Heart left ventricle (tissue), 16 donors: ENCODE results near the gene EHF. TPM values are rescaled to one million over a fixed set of nuclear protein-coding genes. Genes with fewer than 3 reads are reported as not detected.

Experiments
- ATAC-seq, 4 donors: fragments of 200-7000 bp; cut with Tn5 transposase; one replicate each; pipeline ENCODE4 v1.9.1; 2020 to 2022; ENCODE audit warnings: moderate library complexity in 4 of 4, mild to moderate bottlenecking in 3 of 4, moderate number of reproducible peaks in 1 of 4
- DNase-seq, 5 donors: peaks; one replicate each; pipeline ENCODE4 v3.0.0-alpha.2; 2020
- H3K27ac ChIP-seq, 12 donors: fragments of 200-600 bp; sonication (generic) in 4 of 12; one replicate each; pipeline versions ENCODE4 v1.5.0 to v1.8.0; 2016 to 2022; ENCODE audit warnings: mild to moderate bottlenecking in 2 of 12
- H3K27me3 ChIP-seq, 9 donors: fragments of 200-600 bp; sonication (generic) in 2 of 9; one replicate each; pipeline versions ENCODE4 v1.5.1 to v1.8.0; 2016 to 2022; ENCODE audit warnings: mild to moderate bottlenecking in 3 of 9
- H3K36me3 ChIP-seq, 9 donors: fragments of 200-600 bp; sonication (generic) in 2 of 9; one replicate each; pipeline versions ENCODE4 v1.5.0 to v1.8.0; 2018 to 2022; ENCODE audit warnings: mild to moderate bottlenecking in 2 of 9
- H3K4me1 ChIP-seq, 12 donors: fragments of 200-600 bp; sonication (generic) in 4 of 12; one replicate each; pipeline versions ENCODE4 v1.5.0 to v1.8.0; 2016 to 2022; ENCODE audit warnings: mild to moderate bottlenecking in 3 of 12
- H3K4me3 ChIP-seq, 12 donors: fragments of 200-600 bp; sonication (generic) in 4 of 12; one replicate each; pipeline versions ENCODE4 v1.5.0 to v1.8.0; 2017 to 2022; ENCODE audit warnings: mild to moderate bottlenecking in 9 of 12, moderate library complexity in 4 of 12
- H3K9me3 ChIP-seq, 12 donors: fragments of 200-600 bp; sonication (generic) in 4 of 12; one replicate each; pipeline versions ENCODE4 v1.5.0 to v1.8.0; 2016 to 2022; ENCODE audit warnings: mild to moderate bottlenecking in 1 of 12
- POLR2A ChIP-seq, 2 donors: fragments of 450-650 bp; IDR thresholded peaks; one replicate each; pipeline ENCODE4 v1.6.1; 2017; ENCODE audit warnings: antibody characterized with exemption in 2 of 2, mild to moderate bottlenecking in 2 of 2, moderate library complexity in 2 of 2
- WGBS, 4 donors: extraction: QIAGEN DNeasy Blood & Tissue Kit in 2 of 4; methylation state at CpG; one replicate each; pipeline versions ENCODE4 v1.1.5 to v1.1.7; 2013 to 2018; 5-methylcytosine and 5-hydroxymethylcytosine counted together
- intact Hi-C, 10 donors: fragments of 100-400 bp; cut with DNase I; formaldehyde crosslinking; loops; one replicate each; pipeline versions ENCODE4 v1.11.1 to v1.14.2; 2022
- polyA plus RNA-seq, 2 donors: library from polyadenylated mRNA; stranded (reverse); fragments of 200-250 nt; gene quantifications; one replicate each; pipeline ENCODE4 v1.2.3, GENCODE V29; 2013
- total RNA-seq, 9 donors: library from RNA; depleted of rRNA in 2 of 9; stranded (reverse); fragments of >200 nt in 2 of 9; fragmentation: NEBNext Ultra II Directional in 3 of 9; extraction: Animal tissue kit (Norgen Biotek cat#: 25700) in 3 of 9; gene quantifications; one replicate each; pipeline versions ENCODE4 v1.1.0 to v1.2.4, GENCODE V29; 2016 to 2023
- TF ChIP-seq, protein P1 (sequence below), 12 donors: fragments of 200-600 bp; sonication (generic) in 4 of 12; IDR thresholded peaks; one replicate each; pipeline versions ENCODE4 v1.5.0 to v1.8.0; 2018 to 2022; ENCODE audit warnings: antibody characterized with exemption in 12 of 12, mild to moderate bottlenecking in 5 of 12
- donor health status: ischemic (EF 13 %, LVEDD 7.1; RV severe dilation, severe dysfunction).
- donor health status: healthy with polysubstance abuse.
- donor health status: DM: no; HTN: yes; CAD: no.
- donor health status: DM: no; HTN: no; CAD: no.
- donor health status: ischemic (EF 25% LVEDD 6.9; RV normal size, moderate dysfunction).
- donor health status: ischemic (EF 25% LVEDD 5.7; RV mildly dilated, moderate dysfunction).
- donor health status: healthy.
- donor health status: DM: yes; HTN: yes; CAD: no.
- donor health status: ischemic (EF 35%, LVEDD 5.7; RV mildly dilated, moderate dysfunction).
- donor health status: nonischemic (EF 11% LVEDD 7.7; RV severe dilation, severe dysfunction).
- donor health status: DM: yes; HTN: yes; CAD: no.
- donor health status: PGD.
- donor health status: ischemic (EF 29% LVEDD 5.4; RV normal size, mild dysfunction).
- donor health status: nonischemic (EF 23%, LVEDD 6.1; RV moderate dilation, normal function).

EHF gene
- total and polyA plus RNA-seq, 11 donors = 0.19 to 1.9 (median 0.67) TPM

DNA sequence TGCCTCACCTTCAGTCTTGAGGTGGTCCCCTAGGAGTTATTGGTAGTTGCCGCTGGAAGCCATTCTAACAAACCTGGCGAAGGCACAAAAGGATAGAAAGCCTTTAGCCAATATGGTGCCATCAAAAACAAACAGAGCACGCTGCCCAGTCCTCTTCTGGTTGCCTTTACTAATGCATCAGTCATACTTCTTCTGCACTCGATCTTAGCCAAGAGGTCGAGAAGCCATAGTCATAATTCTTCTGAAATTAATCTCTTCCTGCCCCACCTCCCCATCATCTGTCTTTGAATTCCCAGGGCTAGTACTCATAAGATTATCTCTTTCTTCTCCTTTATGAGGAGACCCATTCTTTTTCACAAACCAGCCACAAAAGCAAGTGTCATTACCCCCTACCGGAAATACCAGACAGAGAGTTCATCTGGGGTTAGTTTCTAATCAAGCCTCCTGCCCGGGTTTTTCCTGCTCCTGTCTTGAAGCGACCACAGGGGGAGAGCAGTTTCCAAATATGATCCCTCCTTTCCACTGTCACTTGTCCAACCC, 21.4 kb upstream of the EHF start:
- DNase-seq (no peak), ATAC-seq (peak in 1 of 4 donors; percentile 24)
- H3K9me3 ChIP-seq = peaks cover 0 to 7% (median 0%) of the 10 kb centered on the region in 12 donors
- intact Hi-C loops = no loop called here
- no peak overlapping the region for H3K27ac ChIP-seq
- no peaks in the 10 kb centered on the region for H3K27me3 ChIP-seq
- no peak overlapping the region for H3K4me3 ChIP-seq
- no peaks in the 10 kb centered on the region for H3K36me3 ChIP-seq
- H3K4me1 ChIP-seq = peaks cover 0 to 26% (median 8%) of the 10 kb centered on the region in 12 donors
- TF ChIP-seq POLR2A (IDR thresholded peaks at IDR 0.05) = no peak
- TF ChIP-seq, protein P1, sequence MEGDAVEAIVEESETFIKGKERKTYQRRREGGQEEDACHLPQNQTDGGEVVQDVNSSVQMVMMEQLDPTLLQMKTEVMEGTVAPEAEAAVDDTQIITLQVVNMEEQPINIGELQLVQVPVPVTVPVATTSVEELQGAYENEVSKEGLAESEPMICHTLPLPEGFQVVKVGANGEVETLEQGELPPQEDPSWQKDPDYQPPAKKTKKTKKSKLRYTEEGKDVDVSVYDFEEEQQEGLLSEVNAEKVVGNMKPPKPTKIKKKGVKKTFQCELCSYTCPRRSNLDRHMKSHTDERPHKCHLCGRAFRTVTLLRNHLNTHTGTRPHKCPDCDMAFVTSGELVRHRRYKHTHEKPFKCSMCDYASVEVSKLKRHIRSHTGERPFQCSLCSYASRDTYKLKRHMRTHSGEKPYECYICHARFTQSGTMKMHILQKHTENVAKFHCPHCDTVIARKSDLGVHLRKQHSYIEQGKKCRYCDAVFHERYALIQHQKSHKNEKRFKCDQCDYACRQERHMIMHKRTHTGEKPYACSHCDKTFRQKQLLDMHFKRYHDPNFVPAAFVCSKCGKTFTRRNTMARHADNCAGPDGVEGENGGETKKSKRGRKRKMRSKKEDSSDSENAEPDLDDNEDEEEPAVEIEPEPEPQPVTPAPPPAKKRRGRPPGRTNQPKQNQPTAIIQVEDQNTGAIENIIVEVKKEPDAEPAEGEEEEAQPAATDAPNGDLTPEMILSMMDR (IDR thresholded peaks at IDR 0.05) = no peak
- 43 to 66% (median 52%) methylated on average over 8 of the region's 8 CpGs for WGBS, 4 donors

DNA sequence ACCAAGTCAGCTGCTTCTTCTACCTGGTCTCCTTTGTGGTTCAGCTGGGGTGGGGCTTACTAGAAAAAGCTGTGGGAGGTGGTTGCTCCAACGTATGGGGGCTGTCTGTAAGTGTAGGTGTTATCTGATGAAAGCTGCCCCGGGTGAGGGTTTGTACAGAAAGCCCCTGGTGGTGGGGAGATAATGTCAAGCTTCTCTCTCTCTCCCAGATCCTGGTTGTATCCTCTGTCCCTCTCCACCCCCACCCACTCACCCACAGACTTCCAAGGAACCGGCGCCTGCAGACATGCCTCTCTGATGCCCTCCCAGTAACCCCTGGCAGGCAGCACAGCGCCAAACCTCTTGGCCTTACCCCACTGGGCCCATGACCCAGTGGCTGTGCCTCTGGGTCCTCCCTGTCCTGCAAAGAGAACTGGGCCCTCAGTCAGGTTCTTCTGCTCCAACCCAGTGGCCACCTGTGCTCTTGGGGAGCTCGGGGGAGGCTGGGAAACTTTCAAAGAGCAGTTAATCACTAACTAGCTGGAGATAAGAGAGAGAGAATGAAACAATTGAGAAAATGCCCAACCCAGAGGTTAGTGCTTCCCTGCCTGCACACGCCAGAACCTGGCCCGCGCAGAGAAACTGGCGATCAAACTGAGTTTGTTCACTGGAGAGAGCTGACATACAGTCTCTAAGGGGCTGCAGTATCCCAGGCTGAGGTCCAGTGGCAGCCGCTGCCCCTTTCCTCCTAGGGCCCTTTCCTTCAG, 20.4 kb upstream of the EHF start:
- Histone ChIP-seq H3K36me3 (no peaks in the 10 kb centered on the region), H3K4me1 (peaks cover 0 to 26% (median 8%) of the 10 kb centered on the region in 12 donors), H3K9me3 (peaks cover 0 to 7% (median 0%) of the 10 kb centered on the region in 12 donors), H3K4me3 (no peak overlapping the region), H3K27ac (peak overlapping the region in 2 of 12 donors; percentile 14 to 40), H3K27me3 (no peaks in the 10 kb centered on the region)
- DNase-seq = peak in 1 of 5 donors; percentile 26
- intact Hi-C loops = no loop called here
- ATAC-seq = peak in 3 of 4 donors; percentile 34 to 73 (median 38)
- TF ChIP-seq, protein P1 (IDR thresholded peaks at IDR 0.05) = no peak
- no peak for TF ChIP-seq POLR2A (IDR thresholded peaks at IDR 0.05)
- WGBS, 4 donors = 36 to 41% (median 38%) methylated on average over 8 to 11 of the region's 11 CpGs

DNA sequence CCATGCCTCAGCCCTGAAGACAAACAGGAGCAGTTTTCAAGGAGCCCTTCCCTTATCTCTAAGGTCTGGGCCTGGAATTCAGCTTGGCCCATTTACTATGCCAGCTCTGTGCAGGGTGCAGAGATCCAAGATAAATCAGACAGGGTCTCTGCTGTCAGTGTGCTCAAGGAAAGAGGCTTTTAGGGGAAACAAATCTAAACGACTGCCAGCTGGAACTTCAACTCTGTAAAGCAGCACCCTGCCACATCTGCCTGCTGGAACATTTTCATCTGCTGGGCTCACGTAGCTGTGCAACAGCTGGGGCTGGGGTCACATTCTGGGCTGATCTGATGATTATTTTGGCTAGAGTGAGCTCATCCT, 19.8 kb upstream of the EHF start:
- Histone ChIP-seq H3K4me3 (no peak overlapping the region), H3K27me3 (no peaks in the 10 kb centered on the region), H3K27ac (peak overlapping the region in 2 of 12 donors; percentile 14 to 40), H3K36me3 (no peaks in the 10 kb centered on the region), H3K4me1 (peaks cover 0 to 26% (median 8%) of the 10 kb centered on the region in 12 donors), H3K9me3 (peaks cover 0 to 3% (median 0%) of the 10 kb centered on the region in 12 donors)
- WGBS, 4 donors = 13 to 31% (median 27%) methylated on average over 2 of the region's 2 CpGs
- no peak for TF ChIP-seq POLR2A (IDR thresholded peaks at IDR 0.05)
- TF ChIP-seq, protein P1 (IDR thresholded peaks at IDR 0.05) = no peak
- peak in 1 of 5 donors; percentile 29 for DNase-seq
- intact Hi-C loops = no loop called here
- peak in 3 of 4 donors; percentile 16 to 46 (median 25) for ATAC-seq

DNA sequence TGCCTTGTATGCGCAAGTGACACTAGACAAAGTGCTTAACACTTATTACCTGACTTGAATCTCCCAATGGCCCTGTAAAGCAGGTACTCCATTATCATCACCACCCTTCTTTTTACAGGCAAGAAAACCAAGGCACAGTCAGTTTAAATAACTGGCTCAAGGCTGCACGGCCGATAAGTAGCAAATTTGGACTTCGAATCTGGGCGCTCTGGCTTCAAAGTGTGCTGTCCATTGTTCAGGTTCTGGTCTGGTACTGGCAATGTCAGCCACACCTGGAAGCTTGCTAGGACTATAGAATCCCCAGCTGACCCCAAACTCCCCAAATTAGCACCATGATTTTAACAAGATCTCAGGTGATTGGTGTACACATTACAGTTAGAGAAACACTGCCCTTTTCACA, 19.3 kb upstream of the EHF start:
- intact Hi-C loops = no loop called here
- 83 to 88% (median 84%) methylated on average over 5 of the region's 5 CpGs for WGBS, 4 donors
- no peak overlapping the region for H3K27ac ChIP-seq
- DNase-seq (no peak), ATAC-seq (no peak)
- no peak for TF ChIP-seq POLR2A (IDR thresholded peaks at IDR 0.05)
- TF ChIP-seq, protein P1 (IDR thresholded peaks at IDR 0.05) = no peak
- H3K36me3 ChIP-seq = no peaks in the 10 kb centered on the region
- no peaks in the 10 kb centered on the region for H3K9me3 ChIP-seq
- H3K4me3 ChIP-seq = no peak overlapping the region
- H3K4me1 ChIP-seq = peaks cover 0 to 26% (median 8%) of the 10 kb centered on the region in 12 donors
- no peaks in the 10 kb centered on the region for H3K27me3 ChIP-seq
